Lung microvascular endothelial cell (primary cell): ENCODE data around the gene KIDINS220. TPM values are rescaled to one million over a fixed set of nuclear protein-coding genes. Genes with fewer than 3 reads are reported as not detected.

Source experiments
- total RNA-seq: library from RNA; depleted of rRNA; stranded (reverse); fragments of >200 nt; gene quantifications from 2 replicates; pipeline ENCODE4 v1.2.1, GENCODE V29; 2014

Gene KIDINS220
- total RNA-seq, 1 donor from 2014 or later = 58.9 TPM

Other genes starting within 250 kb of the KIDINS220 start
- 28.1 and 141 TPM in 2 replicates for gene ID2, start 155.6 kb downstream of the KIDINS220 start, total RNA-seq
- 6.2 and 6.5 TPM in 2 replicates for gene MBOAT2, start 166.1 kb upstream of the KIDINS220 start, total RNA-seq